Inflammatory macrophage treated with lipopolysaccharide for 1 hour (primary cell): ENCODE data around the gene RNF187.
"Not testable (repeated sequence)": the region's sequence is repeated elsewhere in the genome, so short reads cannot be mapped to it uniquely, and the experiment has no call there.

Source experiments
- DNase-seq, 2 donors: peaks; one replicate each; pipeline ENCODE4 v3.0.0-alpha.2; 2020 to 2022

RNF187 gene

GRCh38 chr1:228488818-228489674, 1.9 kb downstream of the RNF187 start:
- no peak for DNase-seq

GRCh38 chr1:228490120-228491078, 3.2 kb downstream of the RNF187 start:
- no peak for DNase-seq

GRCh38 chr1:228493141-228494043, 6.2 kb downstream of the RNF187 start:
- DNase-seq, result no peak

- DNase-seq, result no peak
These were observed 6.8 kb downstream of the RNF187 start for GRCh38 chr1:228494044-228494353.

- DNase-seq, result no peak
These were observed 7.2 kb downstream of the RNF187 start for GRCh38 chr1:228494391-228494790.

GRCh38 chr1:228494970-228495853, 8.0 kb downstream of the RNF187 start:
- DNase-seq, result no peak

GRCh38 chr1:228496084-228496483, 8.9 kb downstream of the RNF187 start:
- DNase-seq, result no peak

GRCh38 chr1:228496494-228496893, 9.3 kb downstream of the RNF187 start:
- DNase-seq, result no peak

GRCh38 chr1:228497206-228497605, 10.0 kb downstream of the RNF187 start:
- no peak for DNase-seq

- DNase-seq, result no peak
These were observed 10.6 kb downstream of the RNF187 start for GRCh38 chr1:228497817-228498216.

GRCh38 chr1:228500143-228500734, 13.1 kb downstream of the RNF187 start:
- peak; percentile 37 to 45 for DNase-seq

- peak; percentile 74 to 89 for DNase-seq
These were observed 14.0 kb downstream of the RNF187 start for GRCh38 chr1:228500901-228501871.

GRCh38 chr1:228502522-228502921, 15.3 kb downstream of the RNF187 start:
- DNase-seq, result no peak

- not testable (repeated sequence) for DNase-seq
These were observed 18.8 kb downstream of the RNF187 start for GRCh38 chr1:228505944-228506343.

GRCh38 chr1:228507961-228508652, 20.9 kb downstream of the RNF187 start:
- no peak for DNase-seq

GRCh38 chr1:228508840-228509415, 21.7 kb downstream of the RNF187 start:
- DNase-seq, result no peak

GRCh38 chr1:228510101-228510802, 23.1 kb downstream of the RNF187 start:
- DNase-seq, result no peak

GRCh38 chr1:228510803-228511413, 23.7 kb downstream of the RNF187 start:
- DNase-seq, result no peak
